Measurements from ENCODE around the gene LCE1A. TPM values are rescaled to one million over a fixed set of nuclear protein-coding genes. Genes with fewer than 3 reads are reported as not detected.

Gene LCE1A
- not detected in 2 replicates for total RNA-seq (2014; rRNA removed; shearing (Covaris generic))
- not detected in 2 replicates for total RNA-seq (2022)
- Bru-seq, nascent RNA: not detected
- BruChase-seq, experiment 1, labeled RNA remaining after a 6-hour chase: not detected
- BruChase-seq, experiment 2, labeled RNA remaining after a 2-hour chase: not detected
- long read RNA-seq: 0 reads

GRCh38 chr1:152827173-152827572 is at the start of gene LCE1A:
LCE1A (plus strand) TSS chr1:152827473; CDS start chr1:152827473, 0 bp downstream.
- Histone ChIP-seq H3K27ac (ENCODE audit: low read depth, low read length, poor library complexity, severe bottlenecking) (no peak within 1 kb of the TSS), H3K4me2 (ENCODE audit: low read length) (no peak within 1 kb of the TSS), H3K4me3 (ENCODE audit: low read depth, low read length, poor library complexity, severe bottlenecking) (no peak within 1 kb of the TSS), H3K9me3 (ENCODE audit: low read length) (no peaks in the 10 kb centered on the region), H3K36me3 (ENCODE audit: insufficient read depth, low read length) (no peaks in the 10 kb centered on the region), H3K4me1 (ENCODE audit: insufficient read depth, low read length, poor library complexity, severe bottlenecking) (no peaks in the 10 kb centered on the region), H2AFZ (ENCODE audit: low read length) (no peak within 1 kb of the TSS), H3K79me2 (ENCODE audit: insufficient read depth, low read depth, low read length) (no peaks in the 10 kb centered on the region), H4K20me1 (ENCODE audit: insufficient read depth, low read length) (no peaks in the 10 kb centered on the region), H3K9me2 (ENCODE audit: insufficient read depth, low read length) (no peaks in the 10 kb centered on the region)
- no peak for DNase-seq (ENCODE audit: low spot score)
- POLR2A ChIA-PET: no interaction called here
- CTCF ChIA-PET (ENCODE audit: unreplicated experiment): no interaction called here
- intact Hi-C loops (cut with micrococcal nuclease; ENCODE audit: unreplicated experiment): no loop called here
- no TSS peak for BruUV-seq (replicated peaks)
- no peak for TF ChIP-seq EZH2phosphoT487 (IDR thresholded peaks at IDR 0.05; ENCODE audit: borderline replicate concordance, low read depth, low read length)
- no peak for TF ChIP-seq CTCF (conservative IDR thresholded peaks at IDR 0.05; ENCODE audit: low read length)

- Histone ChIP-seq H3K36me3 (ENCODE audit: insufficient read depth, low read length) (no peaks in the 10 kb centered on the region), H3K9me3 (ENCODE audit: low read length) (no peaks in the 10 kb centered on the region), H3K4me2 (ENCODE audit: low read length) (no peak overlapping the region), H2AFZ (ENCODE audit: low read length) (no peak overlapping the region), H4K20me1 (ENCODE audit: insufficient read depth, low read length) (no peaks in the 10 kb centered on the region), H3K9me2 (ENCODE audit: insufficient read depth, low read length) (no peaks in the 10 kb centered on the region), H3K4me3 (ENCODE audit: low read depth, low read length, poor library complexity, severe bottlenecking) (no peak overlapping the region), H3K27ac (ENCODE audit: low read depth, low read length, poor library complexity, severe bottlenecking) (no peak overlapping the region), H3K4me1 (ENCODE audit: insufficient read depth, low read length, poor library complexity, severe bottlenecking) (no peaks in the 10 kb centered on the region), H3K79me2 (ENCODE audit: insufficient read depth, low read depth, low read length) (no peaks in the 10 kb centered on the region)
- intact Hi-C loops (cut with micrococcal nuclease; ENCODE audit: unreplicated experiment): no loop called here
- peak; percentile 4 for DNase-seq (ENCODE audit: low spot score)
- TF ChIP-seq CTCF (conservative IDR thresholded peaks at IDR 0.05; ENCODE audit: low read length) (peak; percentile 55), EZH2phosphoT487 (IDR thresholded peaks at IDR 0.05; ENCODE audit: borderline replicate concordance, low read depth, low read length) (no peak)
- ChIA-PET POLR2A (no interaction called here), CTCF (ENCODE audit: unreplicated experiment) (no interaction called here)
- no TSS peak for BruUV-seq (replicated peaks)
Measured at GRCh38 chr1:152777510-152778137, 49.6 kb upstream of the LCE1A start.

- Histone ChIP-seq H2AFZ (ENCODE audit: low read length) (no peak overlapping the region), H3K4me3 (ENCODE audit: low read depth, low read length, poor library complexity, severe bottlenecking) (no peak overlapping the region), H3K9me2 (ENCODE audit: insufficient read depth, low read length) (no peaks in the 10 kb centered on the region; the same call in 1 of the 2 replicates), H3K79me2 (ENCODE audit: insufficient read depth, low read depth, low read length) (no peaks in the 10 kb centered on the region), H4K20me1 (ENCODE audit: insufficient read depth, low read length) (no peaks in the 10 kb centered on the region), H3K4me2 (ENCODE audit: low read length) (no peak overlapping the region), H3K4me1 (ENCODE audit: insufficient read depth, low read length, poor library complexity, severe bottlenecking) (no peaks in the 10 kb centered on the region), H3K27ac (ENCODE audit: low read depth, low read length, poor library complexity, severe bottlenecking) (no peak overlapping the region), H3K9me3 (ENCODE audit: low read length) (no peaks in the 10 kb centered on the region), H3K36me3 (ENCODE audit: insufficient read depth, low read length) (no peaks in the 10 kb centered on the region)
- intact Hi-C loops (cut with micrococcal nuclease; ENCODE audit: unreplicated experiment): no loop called here
- CTCF ChIA-PET (ENCODE audit: unreplicated experiment): interaction anchor here (1.0 kb wide), 1 partner anchor 179 kb away, joined by 3 read pairs; no protein-coding TSS in a partner anchor
- no TSS peak for BruUV-seq (replicated peaks)
- POLR2A ChIA-PET: no interaction called here
- no peak for DNase-seq (ENCODE audit: low spot score)
- TF ChIP-seq CTCF (conservative IDR thresholded peaks at IDR 0.05; ENCODE audit: low read length): no peak
Measured at GRCh38 chr1:152783095-152783494, 44.2 kb upstream of the LCE1A start.

All from OCI-LY7 (cell line).